DMS153 (cell line): ENCODE results near the gene MRPL38.
"Not testable (repeated sequence)": the region's sequence is repeated elsewhere in the genome, so short reads cannot be mapped to it uniquely, and the experiment has no call there.

Source experiments
- DNase-seq: peaks from one replicate; lab custom pipeline; 2025; lab: John Stamatoyannopoulos, UW

MRPL38 gene

GRCh38 chr17:75896415-75897159 is 8.1 kb downstream of the MRPL38 start, which contains the start of gene TRIM65:
Gene TRIM65, minus strand, starts transcription at chr17:75896951. Its CDS starts 14 bp downstream, at chr17:75896937.
- DNase-seq: peak; percentile 44

- no peak for DNase-seq
Observed at GRCh38 chr17:75895370-75896155, 9.1 kb downstream of the MRPL38 start.

GRCh38 chr17:75894049-75894733 is 10.5 kb downstream of the MRPL38 start:
- no peak for DNase-seq

GRCh38 chr17:75893305-75894048 is 11.2 kb downstream of the MRPL38 start:
- DNase-seq: no peak

GRCh38 chr17:75892556-75893224 is 12.0 kb downstream of the MRPL38 start:
- no peak for DNase-seq

GRCh38 chr17:75891605-75892555 is 12.8 kb downstream of the MRPL38 start:
- no peak for DNase-seq

- DNase-seq: no peak
Observed at GRCh38 chr17:75891022-75891604, 13.6 kb downstream of the MRPL38 start.

GRCh38 chr17:75889454-75889853 is 15.2 kb downstream of the MRPL38 start:
- DNase-seq: no peak

GRCh38 chr17:75888484-75888883 is 16.2 kb downstream of the MRPL38 start:
- no peak for DNase-seq

GRCh38 chr17:75885860-75886259 is 18.8 kb downstream of the MRPL38 start:
- DNase-seq: not testable (repeated sequence)

- no peak for DNase-seq
Observed at GRCh38 chr17:75885431-75885830, 19.3 kb downstream of the MRPL38 start.

GRCh38 chr17:75881678-75882454 is 22.8 kb downstream of the MRPL38 start:
- DNase-seq: no peak

GRCh38 chr17:75880266-75880665 is 24.4 kb downstream of the MRPL38 start:
- DNase-seq: no peak

GRCh38 chr17:75878174-75878998 is 26.3 kb downstream of the MRPL38 start, which contains the start of gene TRIM47:
Gene TRIM47, minus strand, starts transcription at chr17:75878581. Its CDS starts 33 bp downstream, at chr17:75878548.
- no peak for DNase-seq

GRCh38 chr17:75877752-75878173 is 26.9 kb downstream of the MRPL38 start:
- DNase-seq: peak; percentile 27

- no peak for DNase-seq
Observed at GRCh38 chr17:75876938-75877751, 27.5 kb downstream of the MRPL38 start.
